Right ventricle myocardium superior (tissue), 1 donor: ENCODE results near the gene GALNT18. TPM values are rescaled to one million over a fixed set of nuclear protein-coding genes. Genes with fewer than 3 reads are reported as not detected.

Experiments used
- ATAC-seq: fragments of 200-7000 bp; cut with Tn5 transposase; one replicate; pipeline ENCODE4 v1.9.1; 2020; ENCODE audit warnings: mild to moderate bottlenecking; ENCODE audit not compliant: poor library complexity
- DNase-seq: peaks from one replicate; pipeline ENCODE4 v3.0.0-alpha.2; 2020
- intact Hi-C: fragments of 100-400 bp; cut with DNase I; formaldehyde crosslinking; loops from one replicate; pipeline ENCODE4 v1.11.2; 2022
- total RNA-seq: library from RNA; stranded (reverse); fragmentation: NEBNext Ultra II Directional; extraction: Animal tissue kit (Norgen Biotek cat#: 25700); gene quantifications from one replicate; pipeline ENCODE4 v1.2.1, GENCODE V29; 2021
- donor health status: DM: no; HTN: yes; CAD: no; lungs with severe emphysema.

GALNT18 gene
- total RNA-seq, 1 donor from 2014 or later = 24.5 TPM

- intact Hi-C loops = no loop called here
- DNase-seq = no peak
- ATAC-seq = no peak
These were observed 97.3 kb downstream of the GALNT18 start for GRCh38 chr11:11524436-11525061.

GRCh38 chr11:11522591-11522990, 99.2 kb downstream of the GALNT18 start:
- ATAC-seq (no peak), DNase-seq (no peak)
- intact Hi-C loops = no loop called here

GRCh38 chr11:11521306-11522002, 100.4 kb downstream of the GALNT18 start:
- ATAC-seq (no peak), DNase-seq (no peak)
- intact Hi-C loops = no loop called here

- DNase-seq (no peak), ATAC-seq (no peak)
- intact Hi-C loops = no loop called here
These were observed 101.4 kb downstream of the GALNT18 start for GRCh38 chr11:11520231-11521015.

- no peak for DNase-seq
- ATAC-seq = no peak
- intact Hi-C loops = no loop called here
These were observed 102.6 kb downstream of the GALNT18 start for GRCh38 chr11:11519184-11519583.

GRCh38 chr11:11514246-11514645, 107.6 kb downstream of the GALNT18 start:
- DNase-seq (no peak), ATAC-seq (no peak)
- intact Hi-C loops = no loop called here

- no peak for DNase-seq
- intact Hi-C loops = no loop called here
- no peak for ATAC-seq
These were observed 108.4 kb downstream of the GALNT18 start for GRCh38 chr11:11513422-11513821.

GRCh38 chr11:11512929-11513328, 108.9 kb downstream of the GALNT18 start:
- ATAC-seq (no peak), DNase-seq (no peak)
- intact Hi-C loops = no loop called here

- DNase-seq = no peak
- intact Hi-C loops = no loop called here
- peak; percentile 71 for ATAC-seq
These were observed 109.3 kb downstream of the GALNT18 start for GRCh38 chr11:11512502-11512901.

- intact Hi-C loops = no loop called here
- DNase-seq (no peak), ATAC-seq (peak; percentile 76)
These were observed 109.7 kb downstream of the GALNT18 start for GRCh38 chr11:11512090-11512489.

GRCh38 chr11:11510939-11511338, 110.9 kb downstream of the GALNT18 start:
- ATAC-seq = peak; percentile 62
- intact Hi-C loops = no loop called here
- DNase-seq = no peak

- intact Hi-C loops = no loop called here
- ATAC-seq (no peak), DNase-seq (no peak)
These were observed 116.1 kb downstream of the GALNT18 start for GRCh38 chr11:11505692-11506091.

- no peak for ATAC-seq
- intact Hi-C loops = no loop called here
- DNase-seq = no peak
These were observed 116.6 kb downstream of the GALNT18 start for GRCh38 chr11:11505190-11505589.

- DNase-seq = no peak
- no peak for ATAC-seq
- intact Hi-C loops = no loop called here
These were observed 117.7 kb downstream of the GALNT18 start for GRCh38 chr11:11504071-11504470.

- intact Hi-C loops = no loop called here
- ATAC-seq = peak; percentile 61
- no peak for DNase-seq
These were observed 119.4 kb downstream of the GALNT18 start for GRCh38 chr11:11502263-11502861.

GRCh38 chr11:11501546-11502262, 120.1 kb downstream of the GALNT18 start:
- ATAC-seq (peak; percentile 27), DNase-seq (no peak)
- intact Hi-C loops = no loop called here

GRCh38 chr11:11500744-11501487, 120.9 kb downstream of the GALNT18 start:
- intact Hi-C loops = no loop called here
- DNase-seq (no peak), ATAC-seq (no peak)

- no peak for ATAC-seq
- intact Hi-C loops = no loop called here
- DNase-seq = no peak
These were observed 122.5 kb downstream of the GALNT18 start for GRCh38 chr11:11499300-11499699.
